MM.1S (cell line): ENCODE results near the gene CCR1.

Experiments used
- CTCF ChIP-seq: fragments of 300-600 bp; sonication (generic); IDR thresholded peaks from 2 replicates; pipeline ENCODE4 v1.5.1; 2016; ENCODE audit warnings: antibody characterized with exemption, low read length, mixed read lengths
- EZH2 ChIP-seq: fragments of 300-600 bp; sonication (generic); optimal IDR thresholded peaks from 2 replicates; pipeline ENCODE3; 2017; ENCODE audit warnings: low read depth, mild to moderate bottlenecking, antibody characterized with exemption, low read length, mixed read lengths
- EZH2phosphoT487 ChIP-seq: fragments of 300-600 bp; sonication (generic); IDR thresholded peaks from 2 replicates; pipeline ENCODE4 v1.6.1; 2018; ENCODE audit warnings: antibody characterized with exemption, low read length

GRCh38 chr3:46252980-46253379, 44.9 kb upstream of the CCR1 start:
- TF ChIP-seq CTCF, result no peak
- no peak for TF ChIP-seq EZH2
- no peak for TF ChIP-seq EZH2phosphoT487
